HG02885 (cell line): Measurements from ENCODE around the gene ITGA11.

Experiments used
- ATAC-seq: cut with Tn5 transposase; IDR thresholded peaks from one replicate; pipeline ENCODE4 v1.9.1; 2021; ENCODE audit warnings: mild to moderate bottlenecking; ENCODE audit not compliant: unreplicated experiment, poor library complexity

The ITGA11 gene

DNA sequence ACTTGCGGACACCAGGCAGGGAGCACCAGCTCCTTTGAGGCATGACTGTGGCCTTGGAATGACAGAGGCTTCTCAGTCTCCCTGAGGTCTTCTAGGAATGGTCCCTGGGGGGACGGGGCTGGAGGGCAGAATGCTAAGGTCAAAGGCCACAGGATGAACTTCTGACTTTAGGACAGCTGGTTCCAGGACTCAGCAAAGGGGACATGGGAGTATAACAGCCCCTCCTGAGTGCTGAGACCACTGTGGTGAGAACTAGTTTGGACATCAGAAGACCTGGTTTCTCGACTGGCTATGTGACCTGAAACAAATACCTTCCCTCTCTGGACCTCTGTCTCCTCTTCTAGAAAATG, 17.8 kb downstream of the ITGA11 start:
- no peak for ATAC-seq

DNA sequence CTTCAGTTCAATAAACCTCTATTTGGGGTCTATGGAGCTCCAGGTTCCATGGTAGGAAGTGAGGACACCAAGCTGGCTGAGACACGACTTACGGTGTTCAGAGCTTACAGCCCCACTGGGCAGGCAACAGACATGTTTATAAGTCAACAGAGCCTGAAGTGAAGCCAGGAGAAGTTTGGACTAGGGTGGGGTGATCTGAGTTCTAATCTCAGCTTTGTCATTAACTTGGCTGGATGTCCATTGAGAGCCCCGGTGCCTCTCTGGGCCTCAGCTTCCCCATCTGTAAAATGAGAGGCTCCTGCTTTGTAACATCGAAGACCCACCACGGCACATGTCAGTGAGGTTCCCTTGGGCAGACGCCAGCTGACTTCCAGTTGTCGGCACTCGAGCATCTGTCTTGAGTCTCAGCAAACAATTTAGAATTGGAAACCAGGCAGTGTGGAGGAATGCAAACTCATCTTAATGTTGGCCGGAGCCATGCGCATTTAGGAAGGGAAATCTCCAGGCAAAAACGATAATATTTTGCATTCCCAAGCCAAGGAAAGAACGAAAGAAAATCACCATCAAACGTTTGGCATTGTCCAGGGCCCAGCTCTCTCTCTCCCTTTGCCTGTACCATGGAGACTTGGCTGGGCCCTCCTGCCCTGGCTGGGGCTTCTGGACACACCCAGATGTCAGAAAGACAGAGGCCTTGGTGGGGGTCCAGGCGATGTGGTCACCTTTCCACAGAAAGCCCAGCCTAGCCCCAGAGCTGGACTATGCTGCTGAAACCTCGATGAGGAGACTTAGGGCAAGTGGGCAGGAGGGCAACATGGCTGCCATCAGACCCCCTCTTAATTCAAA, 18.4 kb downstream of the ITGA11 start:
- no peak for ATAC-seq

DNA sequence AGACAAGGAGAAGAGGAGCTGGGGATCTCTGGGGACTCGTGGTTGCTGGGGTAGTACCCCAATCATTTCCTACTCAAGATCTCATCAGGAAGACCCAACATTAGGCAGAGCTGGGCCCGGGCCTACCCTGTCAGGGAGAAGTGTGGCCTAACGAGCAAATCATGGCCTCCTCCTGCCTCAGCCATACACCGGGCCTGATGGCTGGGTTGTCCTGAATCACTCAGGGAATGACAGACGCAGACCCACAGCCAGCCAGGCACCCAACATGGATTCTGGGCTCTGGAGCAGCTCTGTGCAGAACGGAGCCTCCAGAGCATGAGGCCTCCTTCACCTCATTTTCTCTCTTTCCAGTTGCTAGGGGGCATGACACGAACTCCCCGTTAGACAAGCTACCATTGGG, 19.7 kb downstream of the ITGA11 start:
- ATAC-seq: no peak

DNA sequence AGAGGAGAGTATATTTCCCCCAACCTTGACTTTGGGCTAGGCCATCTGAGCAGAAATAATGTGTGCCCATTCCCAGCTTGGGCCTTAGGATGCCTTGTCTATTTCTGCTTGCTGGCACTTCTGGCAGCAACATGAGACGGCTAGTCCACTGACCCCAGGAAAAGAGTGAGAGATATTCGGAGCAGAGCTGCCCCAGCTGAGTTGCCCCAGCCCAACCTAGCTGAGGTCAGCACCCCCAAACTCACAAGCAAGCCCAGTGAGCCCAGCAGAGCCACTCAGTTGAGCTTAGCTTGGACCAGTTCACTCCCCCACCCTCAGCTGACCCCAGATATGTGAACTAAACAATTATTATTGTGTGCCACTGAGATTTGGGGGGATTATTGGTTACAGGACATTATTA, 20.2 kb downstream of the ITGA11 start:
- no peak for ATAC-seq

GRCh38 chr15:68411343-68411675, 20.7 kb downstream of the ITGA11 start:
- no peak for ATAC-seq

DNA sequence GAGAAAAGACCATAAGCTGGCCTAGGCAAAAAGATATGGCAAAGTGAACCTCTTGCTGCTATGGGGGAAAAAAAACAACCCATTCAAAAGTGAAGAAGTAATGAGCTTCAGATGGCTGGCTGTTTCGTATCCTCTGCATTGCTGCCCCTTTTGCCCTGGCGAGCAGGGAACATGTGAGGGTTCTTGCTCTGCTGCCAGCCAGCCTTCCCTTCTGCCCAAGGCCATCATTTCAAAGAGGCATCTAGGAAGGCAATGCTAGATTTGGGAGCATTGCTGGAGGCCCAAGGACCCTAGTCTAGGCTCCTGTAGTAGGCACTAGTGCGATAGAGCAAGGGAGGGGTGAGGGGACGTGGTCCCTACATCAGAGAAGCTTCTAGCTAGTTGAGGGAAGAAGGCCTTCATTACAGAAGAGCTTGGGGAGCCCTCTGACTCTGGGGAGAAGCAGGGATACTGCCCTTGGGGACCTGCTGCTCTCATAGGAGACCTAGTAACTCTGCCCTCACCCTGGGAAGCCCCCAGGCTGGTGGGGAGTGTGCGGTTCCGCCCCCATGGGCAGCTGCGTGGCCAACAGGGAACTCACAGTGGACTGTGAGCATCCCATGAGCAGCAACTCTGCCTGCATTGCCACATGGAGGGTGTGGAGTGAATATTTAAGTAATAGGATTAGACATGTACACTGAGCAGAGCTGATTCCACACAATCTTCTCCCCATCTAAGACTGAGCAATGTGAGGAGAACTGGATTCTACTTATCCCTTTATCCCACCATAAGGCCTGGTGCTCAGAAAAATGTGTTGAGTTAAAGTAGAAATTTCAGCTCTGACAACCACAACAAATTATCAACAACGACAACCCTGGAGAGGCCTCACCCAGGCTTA, 21.3 kb downstream of the ITGA11 start:
- no peak for ATAC-seq

DNA sequence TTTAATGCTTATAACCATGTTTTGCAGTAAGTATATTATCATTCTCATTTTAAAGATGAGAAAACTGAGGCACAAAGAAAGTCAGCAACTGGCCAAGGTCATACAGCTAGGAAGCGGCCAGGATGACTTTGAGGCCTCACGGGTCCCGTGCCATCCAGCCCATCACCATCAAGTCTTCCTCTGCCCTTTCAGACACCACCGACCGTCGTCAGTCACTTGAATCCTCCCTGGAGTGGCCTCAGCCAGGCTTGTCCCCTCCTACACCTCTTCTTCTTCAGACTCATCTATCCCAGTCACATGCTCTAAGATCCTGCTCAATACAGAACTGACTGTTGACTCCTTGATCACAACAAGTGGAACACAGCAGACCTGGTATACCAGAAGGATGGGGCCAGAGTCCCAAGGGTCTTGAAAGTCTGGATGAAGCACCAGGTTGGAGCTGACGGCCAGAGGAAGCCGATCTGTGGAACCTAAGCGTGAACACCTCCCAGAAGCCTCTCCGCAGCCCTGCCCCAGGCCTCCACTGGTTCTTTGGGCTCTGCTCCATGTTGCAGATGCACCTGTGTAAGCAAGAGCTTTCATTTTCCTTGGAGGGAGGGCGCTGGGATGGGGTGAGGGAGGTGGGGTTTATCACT, 22.1 kb downstream of the ITGA11 start:
- ATAC-seq: no peak

- ATAC-seq: no peak
Measured at GRCh38 chr15:68408971-68409370, 23.0 kb downstream of the ITGA11 start.

DNA sequence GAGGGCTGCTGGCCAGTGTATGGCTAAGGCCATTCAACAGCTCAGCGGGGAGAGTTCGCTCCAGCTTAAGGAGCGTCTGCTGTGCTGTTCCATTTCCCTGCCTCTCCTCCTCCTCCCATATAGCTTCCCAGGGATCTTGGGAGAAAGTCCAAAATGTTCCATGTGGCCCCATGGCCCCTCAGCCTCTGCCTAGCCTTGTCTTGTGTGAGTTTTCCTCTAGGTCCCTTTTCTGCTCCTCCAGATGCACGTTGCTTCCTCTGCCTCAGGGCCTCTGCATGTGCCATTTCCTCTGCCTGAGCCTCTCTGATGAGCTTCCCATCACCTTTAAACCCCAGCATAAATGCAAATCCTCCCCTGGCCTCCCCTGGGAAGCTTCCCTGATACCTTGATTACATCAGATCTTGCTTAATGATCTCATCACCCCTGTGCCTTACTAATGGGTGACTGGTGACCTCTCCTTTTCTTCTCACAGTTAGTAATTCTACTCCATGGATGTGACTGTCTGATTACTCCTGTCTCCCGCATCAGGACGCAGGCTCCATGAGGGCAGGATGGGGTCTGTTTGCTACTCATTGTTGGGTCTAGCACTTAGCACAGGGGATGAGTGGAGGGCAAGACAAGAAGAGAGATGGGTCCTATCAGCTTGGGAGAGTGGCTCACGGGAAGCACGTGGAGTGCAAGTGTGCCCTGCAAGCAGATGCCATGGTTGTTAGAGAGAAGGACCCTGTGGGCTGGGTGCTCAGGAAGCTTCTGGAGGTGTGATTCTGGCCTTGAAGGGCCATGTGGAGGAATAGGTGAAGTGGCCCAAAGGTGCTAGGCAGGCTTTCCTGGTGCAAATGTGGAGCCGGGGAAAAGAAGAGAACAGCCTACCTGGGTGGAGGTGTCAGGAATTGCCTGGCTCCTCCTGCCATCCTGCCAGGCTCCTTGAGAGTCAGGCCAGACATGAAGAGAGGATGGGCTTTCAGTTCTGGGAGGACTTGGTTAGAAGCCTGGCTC, 23.8 kb downstream of the ITGA11 start:
- ATAC-seq: no peak

GRCh38 chr15:68407141-68407885, 24.6 kb downstream of the ITGA11 start:
- no peak for ATAC-seq

- no peak for ATAC-seq
Measured at GRCh38 chr15:68405378-68406250, 26.3 kb downstream of the ITGA11 start.

GRCh38 chr15:68404056-68404798, 27.7 kb downstream of the ITGA11 start:
- no peak for ATAC-seq

GRCh38 chr15:68403161-68403941, 28.6 kb downstream of the ITGA11 start:
- ATAC-seq: no peak

GRCh38 chr15:68402432-68403160, 29.4 kb downstream of the ITGA11 start:
- no peak for ATAC-seq

GRCh38 chr15:68401496-68402431, 30.2 kb downstream of the ITGA11 start:
- ATAC-seq: no peak
